ENCODE measurements around the gene GYPC. TPM values are rescaled to one million over a fixed set of nuclear protein-coding genes. Genes with fewer than 3 reads are reported as not detected.
"Not testable (repeated sequence)": the region's sequence is repeated elsewhere in the genome, so short reads cannot be mapped to it uniquely, and the experiment has no call there.

GYPC gene
- polyA plus RNA-seq, 2 of the 4 experiments (the other 2 are of a cell fraction), result not detected

DNA sequence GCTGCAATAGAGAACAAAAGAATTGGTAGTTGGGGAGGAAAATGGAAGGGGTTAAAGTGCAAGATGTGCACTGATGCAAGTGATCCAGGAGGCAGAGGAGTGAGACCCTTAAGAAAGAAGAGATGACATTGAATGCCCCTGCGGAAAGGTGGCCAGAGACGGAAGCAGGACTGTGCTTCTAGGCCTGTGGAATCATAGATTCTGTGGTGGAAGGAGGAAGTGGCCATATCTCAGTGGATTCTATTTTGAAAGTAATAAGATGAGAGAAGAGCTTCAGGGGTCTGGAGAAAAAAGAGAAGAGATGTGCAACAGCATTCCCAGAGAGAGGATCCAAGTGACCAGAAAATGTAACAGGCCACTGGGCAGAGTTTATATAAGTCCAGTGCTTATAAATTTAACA is 18.6 kb upstream of the GYPC start:
- POLR2A ChIA-PET, result no interaction called here
- FAIRE-seq (no peak), ATAC-seq (no peak), DNase-seq (ENCODE audit: low read depth in 1 of 2, low spot score in 1 of 2) (no peak)
- H3K4me2 ChIP-seq, result no peak overlapping the region
- no peaks in the 10 kb centered on the region for H3K9me3 ChIP-seq
- H3K4me3 ChIP-seq, result no peak overlapping the region
- CTCF ChIA-PET, result interaction anchor here (0.8 kb wide), 1 partner anchor 32 kb away, joined by 3 read pairs; no protein-coding TSS in a partner anchor
- 74% methylated on average over 2 of the region's 2 CpGs for WGBS (ENCODE audit: missing lambda C conversion rate)
- H3K27ac ChIP-seq, result no peak overlapping the region
- TF ChIP-seq NFE2L2 (conservative IDR thresholded peaks at IDR 0.05; ENCODE audit: low read length) (no peak), POLR2A (IDR thresholded peaks at IDR 0.05; ENCODE audit: low read length) (no peak), PHF8 (IDR thresholded peaks at IDR 0.05; ENCODE audit: borderline replicate concordance, low read depth) (no peak), RFX5 (IDR thresholded peaks at IDR 0.05) (no peak)
- no peaks in the 10 kb centered on the region for H3K4me1 ChIP-seq

DNA sequence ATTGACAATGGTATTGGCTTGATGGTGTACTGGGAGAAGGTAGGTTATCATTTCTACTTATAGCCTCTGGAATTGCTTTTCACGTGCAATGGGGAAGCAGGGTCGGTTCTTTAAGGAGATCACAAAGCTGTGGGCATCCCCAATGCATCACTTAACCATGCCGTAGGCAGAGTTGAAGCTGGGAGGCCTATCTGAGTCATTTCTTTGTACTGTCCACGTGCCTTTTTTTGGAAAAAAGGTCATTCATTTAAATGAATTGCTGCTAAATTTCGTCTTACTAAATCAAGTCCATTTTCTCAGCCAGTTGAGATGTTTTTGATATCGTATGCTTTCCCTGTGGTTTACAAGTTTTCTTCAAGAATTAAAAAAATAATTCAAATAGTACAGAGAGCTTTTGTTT is 17.2 kb upstream of the GYPC start:
- no peak overlapping the region for H3K4me2 ChIP-seq
- ChIA-PET CTCF (no interaction called here), POLR2A (no interaction called here)
- FAIRE-seq (no peak), DNase-seq (ENCODE audit: low read depth in 1 of 2, low spot score in 1 of 2) (no peak), ATAC-seq (no peak)
- H3K9me3 ChIP-seq, result no peaks in the 10 kb centered on the region
- WGBS (ENCODE audit: missing lambda C conversion rate), result 16% methylated on average over 6 of the region's 6 CpGs
- H3K4me3 ChIP-seq, result no peak overlapping the region
- no peak overlapping the region for H3K27ac ChIP-seq
- TF ChIP-seq CHD2 (IDR thresholded peaks at IDR 0.05; ENCODE audit: low read length, partially characterized antibody) (no peak), KDM5A (IDR thresholded peaks at IDR 0.05) (no peak), ESRRA (IDR thresholded peaks at IDR 0.05; ENCODE audit: borderline replicate concordance, low read length) (no peak), ZC3H11A (IDR thresholded peaks at IDR 0.05) (no peak), CEBPB (IDR thresholded peaks at IDR 0.05) (no peak), POLR2AphosphoS2 (conservative IDR thresholded peaks at IDR 0.05; ENCODE audit: low read length) (no peak), ZSCAN20 (CRISPR knock-in tag; IDR thresholded peaks at IDR 0.05) (no peak), ZFP36 (IDR thresholded peaks at IDR 0.05; ENCODE audit: borderline replicate concordance, partially characterized antibody) (no peak), NR3C1 (IDR thresholded peaks at IDR 0.05) (no peak), HOXB13 (CRISPR knock-in tag; IDR thresholded peaks at IDR 0.05; ENCODE audit: low read depth) (no peak), MAZ (IDR thresholded peaks at IDR 0.05; ENCODE audit: borderline replicate concordance, low read depth, low read length) (no peak), SREBF2 (IDR thresholded peaks at IDR 0.05) (no peak), EHMT2 (IDR thresholded peaks at IDR 0.05; ENCODE audit: low read depth) (no peak)
- TF ChIP-seq, protein P1, sequence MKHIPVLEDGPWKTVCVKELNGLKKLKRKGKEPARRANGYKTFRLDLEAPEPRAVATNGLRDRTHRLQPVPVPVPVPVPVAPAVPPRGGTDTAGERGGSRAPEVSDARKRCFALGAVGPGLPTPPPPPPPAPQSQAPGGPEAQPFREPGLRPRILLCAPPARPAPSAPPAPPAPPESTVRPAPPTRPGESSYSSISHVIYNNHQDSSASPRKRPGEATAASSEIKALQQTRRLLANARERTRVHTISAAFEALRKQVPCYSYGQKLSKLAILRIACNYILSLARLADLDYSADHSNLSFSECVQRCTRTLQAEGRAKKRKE (CRISPR knock-in tag; IDR thresholded peaks at IDR 0.05; ENCODE audit: low read depth), result no peak
- no peaks in the 10 kb centered on the region for H3K4me1 ChIP-seq

DNA sequence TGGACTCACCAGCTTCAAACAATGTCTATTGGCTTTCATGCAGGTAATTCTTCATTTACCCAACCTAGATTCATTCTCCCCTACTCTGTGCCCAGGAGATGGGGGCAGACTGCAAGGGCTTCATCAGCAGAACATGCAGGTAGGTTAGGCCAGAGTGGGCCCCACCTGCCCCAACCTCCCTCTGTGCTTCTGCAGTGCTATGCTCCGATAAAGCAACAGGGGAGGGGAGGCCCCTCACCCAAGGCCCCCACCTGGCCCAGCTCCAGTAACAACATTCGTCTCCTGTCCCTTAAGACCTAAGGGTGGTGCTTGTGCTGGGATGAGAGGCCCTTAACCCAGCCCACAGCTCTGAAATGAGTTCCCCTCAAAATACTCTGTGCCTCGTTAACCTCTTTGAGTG is 16.7 kb upstream of the GYPC start:
- WGBS (ENCODE audit: missing lambda C conversion rate), result 15% methylated on average over 2 of the region's 3 CpGs
- ChIA-PET POLR2A (no interaction called here), CTCF (no interaction called here)
- TF ChIP-seq HOXB13 (CRISPR knock-in tag; IDR thresholded peaks at IDR 0.05; ENCODE audit: low read depth), result no peak
- TF ChIP-seq HOXB5 (CRISPR knock-in tag; IDR thresholded peaks at IDR 0.05), result no peak
- TF ChIP-seq, protein P2, sequence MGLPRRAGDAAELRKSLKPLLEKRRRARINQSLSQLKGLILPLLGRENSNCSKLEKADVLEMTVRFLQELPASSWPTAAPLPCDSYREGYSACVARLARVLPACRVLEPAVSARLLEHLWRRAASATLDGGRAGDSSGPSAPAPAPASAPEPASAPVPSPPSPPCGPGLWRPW (IDR thresholded peaks at IDR 0.05), result no peak
- no peak for TF ChIP-seq POLR2A (IDR thresholded peaks at IDR 0.05; ENCODE audit: low read length)
- no peak for TF ChIP-seq FOSB (CRISPR knock-in tag; IDR thresholded peaks at IDR 0.05)
- no peak overlapping the region for H3K4me3 ChIP-seq
- ATAC-seq (no peak), FAIRE-seq (no peak), DNase-seq (ENCODE audit: low read depth in 1 of 2, low spot score in 1 of 2) (no peak)
- no peaks in the 10 kb centered on the region for H3K4me1 ChIP-seq
- H3K27ac ChIP-seq, result no peak overlapping the region
- no peak overlapping the region for H3K4me2 ChIP-seq
- H3K9me3 ChIP-seq, result no peaks in the 10 kb centered on the region

DNA sequence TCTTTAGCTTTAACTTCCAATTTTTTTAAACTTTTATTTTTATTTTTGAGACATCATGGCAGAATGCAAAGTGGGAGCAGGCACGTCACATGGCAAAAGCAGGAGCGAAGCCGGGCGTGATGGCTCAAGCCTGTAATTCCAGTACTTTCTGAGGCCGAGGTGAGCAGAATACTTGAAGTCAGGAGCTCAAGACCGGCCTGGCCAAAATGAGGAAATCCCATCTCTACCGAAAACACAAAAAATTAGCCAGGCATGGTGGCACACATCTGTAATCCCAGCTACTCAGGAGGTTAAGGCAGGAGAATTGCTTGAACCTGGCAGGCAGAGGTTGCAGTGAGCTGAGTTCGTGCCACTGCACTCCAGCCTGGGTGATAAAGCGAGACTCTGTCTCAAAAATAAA is 14.7 kb upstream of the GYPC start:
- FAIRE-seq; CTCF ChIA-PET; H3K9me3 ChIP-seq; H3K27ac ChIP-seq; H3K4me3 ChIP-seq; POLR2A ChIA-PET; DNase-seq (ENCODE audit: low read depth in 1 of 2, low spot score in 1 of 2); H3K4me2 ChIP-seq; ATAC-seq; H3K4me1 ChIP-seq: not testable (repeated sequence)
- WGBS (ENCODE audit: missing lambda C conversion rate), result 40% methylated on average over 9 of the region's 9 CpGs

Measured in A549 (cell line).